ENCODE data around the gene ZC3H12D. TPM values are rescaled to one million over a fixed set of nuclear protein-coding genes. Genes with fewer than 3 reads are reported as not detected.

The ZC3H12D gene
- total and polyA plus RNA-seq, 2 of the 13 experiments (the other 11 are each of a cell fraction or from before 2014, with no cell fraction given) = 1.2 to 2.7 TPM

DNA sequence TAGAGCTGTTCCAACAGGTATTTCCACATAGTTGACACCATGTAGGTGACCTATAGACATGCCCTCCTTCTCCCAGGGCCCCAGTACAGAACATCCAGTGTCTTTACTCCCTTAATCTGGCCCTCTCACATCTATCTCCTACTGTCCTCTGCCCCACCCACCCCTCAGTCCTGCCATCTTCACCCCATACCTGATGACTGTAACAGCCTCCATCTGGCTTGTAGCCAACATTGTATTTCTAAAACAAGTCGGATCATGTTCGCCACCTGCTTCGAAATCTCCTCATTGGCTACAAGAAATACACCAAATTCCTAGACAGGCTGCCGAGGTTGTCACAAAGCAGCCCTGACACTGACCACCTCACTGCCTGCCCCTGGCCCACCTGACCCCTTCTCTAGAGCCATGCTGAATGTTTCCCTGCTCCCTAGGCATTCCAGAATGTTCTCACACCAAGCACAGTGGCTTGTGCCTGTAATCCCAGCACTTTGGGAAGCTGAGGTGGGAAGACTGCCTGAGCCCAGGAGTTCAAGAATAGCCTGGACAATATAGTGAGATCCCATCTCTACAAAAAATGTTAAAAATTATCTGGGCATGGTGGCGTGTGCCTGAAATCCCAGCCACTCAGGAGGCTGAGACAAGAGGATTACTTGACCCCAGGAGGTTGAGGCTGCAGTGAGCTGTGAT, 6.0 kb downstream of the ZC3H12D start (continued):
- TF ChIP-seq, protein P1, sequence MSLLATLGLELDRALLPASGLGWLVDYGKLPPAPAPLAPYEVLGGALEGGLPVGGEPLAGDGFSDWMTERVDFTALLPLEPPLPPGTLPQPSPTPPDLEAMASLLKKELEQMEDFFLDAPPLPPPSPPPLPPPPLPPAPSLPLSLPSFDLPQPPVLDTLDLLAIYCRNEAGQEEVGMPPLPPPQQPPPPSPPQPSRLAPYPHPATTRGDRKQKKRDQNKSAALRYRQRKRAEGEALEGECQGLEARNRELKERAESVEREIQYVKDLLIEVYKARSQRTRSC (CRISPR knock-in tag; IDR thresholded peaks at IDR 0.05; ENCODE audit: low read depth) = no peak
- TF ChIP-seq, protein P2, sequence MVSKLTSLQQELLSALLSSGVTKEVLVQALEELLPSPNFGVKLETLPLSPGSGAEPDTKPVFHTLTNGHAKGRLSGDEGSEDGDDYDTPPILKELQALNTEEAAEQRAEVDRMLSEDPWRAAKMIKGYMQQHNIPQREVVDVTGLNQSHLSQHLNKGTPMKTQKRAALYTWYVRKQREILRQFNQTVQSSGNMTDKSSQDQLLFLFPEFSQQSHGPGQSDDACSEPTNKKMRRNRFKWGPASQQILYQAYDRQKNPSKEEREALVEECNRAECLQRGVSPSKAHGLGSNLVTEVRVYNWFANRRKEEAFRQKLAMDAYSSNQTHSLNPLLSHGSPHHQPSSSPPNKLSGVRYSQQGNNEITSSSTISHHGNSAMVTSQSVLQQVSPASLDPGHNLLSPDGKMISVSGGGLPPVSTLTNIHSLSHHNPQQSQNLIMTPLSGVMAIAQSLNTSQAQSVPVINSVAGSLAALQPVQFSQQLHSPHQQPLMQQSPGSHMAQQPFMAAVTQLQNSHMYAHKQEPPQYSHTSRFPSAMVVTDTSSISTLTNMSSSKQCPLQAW (CRISPR knock-in tag; IDR thresholded peaks at IDR 0.05) = no peak
- no peak for TF ChIP-seq NPAS2 (CRISPR knock-in tag; IDR thresholded peaks at IDR 0.05; ENCODE audit: borderline replicate concordance)

DNA sequence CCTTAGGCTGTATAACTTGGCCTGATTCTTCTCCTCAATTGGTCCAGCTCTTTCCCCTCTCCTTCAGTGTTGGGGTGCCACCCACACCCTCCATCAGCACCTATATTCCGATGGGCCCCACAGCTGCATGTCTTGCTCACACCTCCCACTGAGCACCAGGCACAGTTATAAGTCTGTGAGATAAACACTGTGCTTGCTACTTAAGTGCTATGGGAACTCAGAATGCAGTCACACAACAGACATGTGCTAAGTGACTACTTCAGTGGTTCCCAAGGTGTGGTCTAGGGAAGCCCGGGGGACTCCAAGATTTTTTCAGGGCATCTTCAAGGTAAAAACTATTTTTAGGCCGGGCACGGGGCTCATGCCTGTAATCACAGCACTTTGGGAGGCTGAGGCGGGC, 7.3 kb downstream of the ZC3H12D start:
- Histone ChIP-seq H2AFZ (ENCODE audit: low read length) (no peak overlapping the region), H3K27me3 (ENCODE audit: control insufficient read depth in 1 of 2, insufficient read depth in 2 of 2, low read length in 2 of 2) (no peaks in the 10 kb centered on the region), H3K4me3 (replicated peaks in 1 of 3; ENCODE audit: insufficient read depth in 1 of 3, low read depth in 2 of 3, low read length in 3 of 3) (no peak overlapping the region), H3K9me3 (ENCODE audit: low read length) (no peaks in the 10 kb centered on the region), H4K20me1 (ENCODE audit: insufficient read depth, low read length) (no peaks in the 10 kb centered on the region), H3K4me1 (ENCODE audit: insufficient read depth, low read length) (peaks cover 36% of the 10 kb centered on the region), H3K9ac (ENCODE audit: insufficient read depth, low read depth, low read length) (no peak overlapping the region), H3K79me2 (ENCODE audit: insufficient read depth, low read length) (no peaks in the 10 kb centered on the region), H3K27ac (ENCODE audit: extremely low read length, insufficient read depth, low read length) (no peak overlapping the region), H3K4me2 (ENCODE audit: low read depth, low read length) (no peak overlapping the region), H3K36me3 (replicated peaks in 1 of 2; ENCODE audit: control insufficient read depth in 1 of 2, insufficient read depth in 2 of 2, low read length in 2 of 2) (no peaks in the 10 kb centered on the region)
- no peak for FAIRE-seq
- DNase-seq (ENCODE audit: low spot score) = no peak
- CTCF ChIA-PET (ENCODE audit: low intra/inter-chr PET ratio, low total read pairs) = no interaction called here
- in situ Hi-C loops (cut with HindIII; ENCODE audit: extremely low pct_ligation_motif_present, low pct_unique_long_range_greater_than_20kb) = no loop called here
- no peak for ATAC-seq
- intact Hi-C loops (cut with micrococcal nuclease; ENCODE audit: unreplicated experiment) = no loop called here
- WGBS (ENCODE audit: low lambda C conversion rate) = 90% methylated on average over 5 of the region's 5 CpGs
- POLR2A ChIA-PET = no interaction called here
- no TSS peak for BruUV-seq (replicated peaks)
- TF ChIP-seq, protein P3, sequence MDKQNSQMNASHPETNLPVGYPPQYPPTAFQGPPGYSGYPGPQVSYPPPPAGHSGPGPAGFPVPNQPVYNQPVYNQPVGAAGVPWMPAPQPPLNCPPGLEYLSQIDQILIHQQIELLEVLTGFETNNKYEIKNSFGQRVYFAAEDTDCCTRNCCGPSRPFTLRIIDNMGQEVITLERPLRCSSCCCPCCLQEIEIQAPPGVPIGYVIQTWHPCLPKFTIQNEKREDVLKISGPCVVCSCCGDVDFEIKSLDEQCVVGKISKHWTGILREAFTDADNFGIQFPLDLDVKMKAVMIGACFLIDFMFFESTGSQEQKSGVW (CRISPR knock-in tag; IDR thresholded peaks at IDR 0.05; ENCODE audit: borderline replicate concordance) = no peak
- no peak for TF ChIP-seq ZNF598 (CRISPR knock-in tag; IDR thresholded peaks at IDR 0.05; ENCODE audit: borderline replicate concordance)
- TF ChIP-seq GTF2F1 (IDR thresholded peaks at IDR 0.05; ENCODE audit: low read length) = no peak
- TF ChIP-seq, protein P4, sequence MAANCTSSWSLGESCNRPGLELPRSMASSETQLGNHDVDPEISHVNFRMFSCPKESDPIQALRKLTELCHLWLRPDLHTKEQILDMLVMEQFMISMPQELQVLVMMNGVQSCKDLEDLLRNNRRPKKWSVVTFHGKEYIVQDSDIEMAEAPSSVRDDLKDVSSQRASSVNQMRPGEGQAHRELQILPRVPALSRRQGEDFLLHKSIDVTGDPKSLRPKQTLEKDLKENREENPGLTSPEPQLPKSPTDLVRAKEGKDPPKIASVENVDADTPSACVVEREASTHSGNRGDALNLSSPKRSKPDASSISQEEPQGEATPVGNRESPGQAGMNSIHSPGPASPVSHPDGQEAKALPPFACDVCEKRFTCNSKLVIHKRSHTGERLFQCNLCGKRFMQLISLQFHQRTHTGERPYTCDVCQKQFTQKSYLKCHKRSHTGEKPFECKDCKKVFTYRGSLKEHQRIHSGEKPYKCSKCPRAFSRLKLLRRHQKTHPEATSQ (CRISPR knock-in tag; IDR thresholded peaks at IDR 0.05; ENCODE audit: borderline replicate concordance) = no peak
- TF ChIP-seq ZNF790 (CRISPR knock-in tag; IDR thresholded peaks at IDR 0.05; ENCODE audit: borderline replicate concordance) = no peak
- TF ChIP-seq, protein P5, sequence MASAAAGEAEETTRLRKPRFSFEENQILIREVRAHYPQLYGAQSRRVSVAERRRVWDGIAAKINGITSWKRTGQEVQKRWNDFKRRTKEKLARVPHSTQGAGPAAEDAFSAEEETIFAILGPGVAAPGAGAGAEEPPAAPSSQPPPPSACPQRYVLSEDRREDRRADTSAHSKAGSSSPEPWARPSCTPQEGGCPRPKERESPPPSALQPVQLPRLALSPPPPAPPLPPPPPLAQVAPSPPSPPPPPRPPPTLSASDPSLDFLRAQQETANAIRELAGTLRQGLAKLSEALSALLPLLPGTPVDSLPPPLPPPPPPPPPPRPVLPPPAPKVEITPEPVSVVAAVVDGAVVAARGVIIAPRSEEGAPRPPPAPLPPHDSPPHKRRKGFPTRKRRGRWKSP (CRISPR knock-in tag; IDR thresholded peaks at IDR 0.05) = no peak
- no peak for TF ChIP-seq PRPF4 (IDR thresholded peaks at IDR 0.05; ENCODE audit: low read depth, low read length, poor library complexity, severe bottlenecking)
- TF ChIP-seq MATR3 (CRISPR knock-in tag; IDR thresholded peaks at IDR 0.05) = no peak
- no peak for TF ChIP-seq RAD51 (IDR thresholded peaks at IDR 0.05; ENCODE audit: borderline replicate concordance)
- TF ChIP-seq NR1H2 (CRISPR knock-in tag; IDR thresholded peaks at IDR 0.05; ENCODE audit: borderline replicate concordance, low read depth) = no peak
- TF ChIP-seq NR3C1 (CRISPR knock-in tag; IDR thresholded peaks at IDR 0.05) = no peak
- TF ChIP-seq SP4 (CRISPR knock-in tag; IDR thresholded peaks at IDR 0.05) = no peak
- no peak for TF ChIP-seq ZNF33B (CRISPR knock-in tag; IDR thresholded peaks at IDR 0.05)
- no peak for TF ChIP-seq SP1 (IDR thresholded peaks at IDR 0.05)
- TF ChIP-seq SP1 (CRISPR knock-in tag; IDR thresholded peaks at IDR 0.05) = no peak
- TF ChIP-seq ZNF232 (CRISPR knock-in tag; IDR thresholded peaks at IDR 0.05; ENCODE audit: borderline replicate concordance) = no peak

Data from HepG2 (cell line).